ENCODE measurements around the gene RAPGEF1. TPM values are rescaled to one million over a fixed set of nuclear protein-coding genes. Genes with fewer than 3 reads are reported as not detected.

Gene RAPGEF1
- polyA plus RNA-seq, 2 donors: 9.0 to 11.0 TPM

- peak overlapping the region in 1 of 2 donors; percentile 24 for H3K4me3 ChIP-seq (ENCODE audit: low read depth in 1 of 2, low read length in 2 of 2)
- H3K27ac ChIP-seq (ENCODE audit: low read depth in 2 of 2, low read length in 1 of 2): peak overlapping the region; percentile 70 to 78
- no peaks in the 10 kb centered on the region for H3K27me3 ChIP-seq (ENCODE audit: control insufficient read depth in 1 of 2, insufficient read depth in 2 of 2, low read length in 2 of 2)
- no peaks in the 10 kb centered on the region for H3K9me3 ChIP-seq (ENCODE audit: control insufficient read depth in 2 of 2, insufficient read depth in 1 of 2, low read depth in 1 of 2, low read length in 1 of 2)
- 89 to 91% methylated on average over 8 of the region's 8 CpGs for WGBS, 2 donors
- peaks cover 0 to 6% of the 10 kb centered on the region in 2 donors for H3K4me1 ChIP-seq (ENCODE audit: control insufficient read depth in 2 of 2, insufficient read depth in 2 of 2, low read length in 1 of 2)
- peaks cover 6 to 22% of the 10 kb centered on the region in 2 donors for H3K36me3 ChIP-seq (ENCODE audit: control insufficient read depth in 2 of 2, insufficient read depth in 2 of 2, low read length in 1 of 2)
Measured at GRCh38 chr9:131627326-131627647, 112.6 kb downstream of the RAPGEF1 start.

GRCh38 chr9:131625790-131626670, 113.8 kb downstream of the RAPGEF1 start:
- peaks cover 6 to 28% of the 10 kb centered on the region in 2 donors for H3K36me3 ChIP-seq (ENCODE audit: control insufficient read depth in 2 of 2, insufficient read depth in 2 of 2, low read length in 1 of 2)

DNA sequence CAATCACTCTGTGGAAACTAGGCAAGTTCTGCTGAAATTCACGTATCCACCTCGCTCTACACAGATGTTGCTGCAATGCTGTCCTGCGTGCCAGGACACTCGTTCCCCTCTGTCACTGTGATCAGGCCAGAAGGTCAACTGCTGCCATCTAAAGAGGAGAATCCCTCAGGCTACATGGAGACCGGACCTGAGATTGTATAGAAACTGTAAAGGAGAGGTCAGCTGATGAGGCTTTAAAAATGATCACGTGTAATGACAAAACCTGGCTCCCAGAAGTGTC, 114.4 kb downstream of the RAPGEF1 start:
- Histone ChIP-seq H3K27ac (ENCODE audit: low read depth in 2 of 2, low read length in 1 of 2) (peak overlapping the region; percentile 12 to 59), H3K4me3 (ENCODE audit: low read depth in 1 of 2, low read length in 2 of 2) (no peak overlapping the region), H3K36me3 (ENCODE audit: control insufficient read depth in 2 of 2, insufficient read depth in 2 of 2, low read length in 1 of 2) (peaks cover 11 to 33% of the 10 kb centered on the region in 2 donors), H3K9me3 (ENCODE audit: control insufficient read depth in 2 of 2, insufficient read depth in 1 of 2, low read depth in 1 of 2, low read length in 1 of 2) (no peaks in the 10 kb centered on the region), H3K27me3 (ENCODE audit: control insufficient read depth in 1 of 2, insufficient read depth in 2 of 2, low read length in 2 of 2) (no peaks in the 10 kb centered on the region), H3K4me1 (ENCODE audit: control insufficient read depth in 2 of 2, insufficient read depth in 2 of 2, low read length in 1 of 2) (peaks cover 0 to 4% of the 10 kb centered on the region in 2 donors)
- 72 to 87% methylated on average over 6 of the region's 6 CpGs for WGBS, 2 donors

More at GRCh38 chr9:131625790-131626670, 113.8 kb downstream of the RAPGEF1 start:
- peak overlapping the region; percentile 6 to 12 for H3K27ac ChIP-seq (ENCODE audit: low read depth in 2 of 2, low read length in 1 of 2)
- no peaks in the 10 kb centered on the region for H3K27me3 ChIP-seq (ENCODE audit: control insufficient read depth in 1 of 2, insufficient read depth in 2 of 2, low read length in 2 of 2)
- WGBS, 2 donors: 89 to 91% methylated on average over 28 of the region's 28 CpGs
- peaks cover 0 to 4% of the 10 kb centered on the region in 2 donors for H3K4me1 ChIP-seq (ENCODE audit: control insufficient read depth in 2 of 2, insufficient read depth in 2 of 2, low read length in 1 of 2)
- no peaks in the 10 kb centered on the region for H3K9me3 ChIP-seq (ENCODE audit: control insufficient read depth in 2 of 2, insufficient read depth in 1 of 2, low read depth in 1 of 2, low read length in 1 of 2)
- H3K4me3 ChIP-seq (ENCODE audit: low read depth in 1 of 2, low read length in 2 of 2): no peak overlapping the region

GRCh38 chr9:131624636-131625507, 115.0 kb downstream of the RAPGEF1 start:
- Histone ChIP-seq H3K4me1 (ENCODE audit: control insufficient read depth in 2 of 2, insufficient read depth in 2 of 2, low read length in 1 of 2) (peaks cover 0 to 4% of the 10 kb centered on the region in 2 donors), H3K9me3 (ENCODE audit: control insufficient read depth in 2 of 2, insufficient read depth in 1 of 2, low read depth in 1 of 2, low read length in 1 of 2) (no peaks in the 10 kb centered on the region), H3K36me3 (ENCODE audit: control insufficient read depth in 2 of 2, insufficient read depth in 2 of 2, low read length in 1 of 2) (peaks cover 13 to 32% of the 10 kb centered on the region in 2 donors), H3K4me3 (ENCODE audit: low read depth in 1 of 2, low read length in 2 of 2) (no peak overlapping the region), H3K27me3 (ENCODE audit: control insufficient read depth in 1 of 2, insufficient read depth in 2 of 2, low read length in 2 of 2) (no peaks in the 10 kb centered on the region), H3K27ac (ENCODE audit: low read depth in 2 of 2, low read length in 1 of 2) (peak overlapping the region; percentile 12 to 59)
- 69 to 71% methylated on average over 13 of the region's 13 CpGs for WGBS, 2 donors

DNA sequence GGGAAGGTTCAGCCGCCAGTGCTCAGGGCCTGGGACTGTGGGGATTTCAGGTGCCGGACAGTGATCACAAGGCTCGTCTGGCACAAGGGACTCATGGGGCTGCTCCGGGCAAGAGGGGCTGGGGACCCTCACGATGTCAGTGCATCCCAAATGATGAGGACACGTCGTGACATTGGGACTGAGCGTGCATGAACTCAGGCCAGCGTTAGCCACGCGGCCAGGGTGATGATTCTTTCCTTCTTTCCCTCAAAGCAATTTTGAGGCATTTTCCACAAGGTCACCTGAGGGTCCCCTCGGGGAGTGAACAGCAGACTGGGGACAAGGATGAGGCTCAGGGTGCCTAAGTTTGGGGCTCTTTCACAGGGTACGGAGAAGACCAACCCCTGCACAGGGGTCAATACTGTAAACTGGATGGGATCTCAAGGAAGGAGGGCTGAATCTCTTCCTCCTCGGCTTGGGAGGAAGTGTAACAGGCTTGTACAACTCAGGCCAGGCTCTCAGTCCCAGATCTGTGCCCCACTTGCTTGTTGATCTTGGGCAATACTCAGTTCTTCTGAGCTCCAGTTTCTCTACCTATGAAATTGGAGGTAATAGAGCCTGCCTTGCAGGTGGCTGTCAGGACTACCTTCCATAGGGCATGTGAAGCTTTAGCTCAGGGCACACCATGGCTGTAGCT, 116.1 kb downstream of the RAPGEF1 start:
- Histone ChIP-seq H3K36me3 (ENCODE audit: control insufficient read depth in 2 of 2, insufficient read depth in 2 of 2, low read length in 1 of 2) (peaks cover 18 to 37% of the 10 kb centered on the region in 2 donors), H3K4me1 (ENCODE audit: control insufficient read depth in 2 of 2, insufficient read depth in 2 of 2, low read length in 1 of 2) (peaks cover 0 to 10% of the 10 kb centered on the region in 2 donors), H3K27ac (ENCODE audit: low read depth in 2 of 2, low read length in 1 of 2) (peak overlapping the region in 1 of 2 donors; percentile 22), H3K27me3 (ENCODE audit: control insufficient read depth in 1 of 2, insufficient read depth in 2 of 2, low read length in 2 of 2) (no peaks in the 10 kb centered on the region), H3K9me3 (ENCODE audit: control insufficient read depth in 2 of 2, insufficient read depth in 1 of 2, low read depth in 1 of 2, low read length in 1 of 2) (no peaks in the 10 kb centered on the region), H3K4me3 (ENCODE audit: low read depth in 1 of 2, low read length in 2 of 2) (no peak overlapping the region)
- whole genome bisulfite sequencing, 2 donors: 93 to 94% methylated on average over 14 of the region's 14 CpGs

GRCh38 chr9:131622523-131622922, 117.4 kb downstream of the RAPGEF1 start:
- peaks cover 18 to 37% of the 10 kb centered on the region in 2 donors for H3K36me3 ChIP-seq (ENCODE audit: control insufficient read depth in 2 of 2, insufficient read depth in 2 of 2, low read length in 1 of 2)
- H3K4me1 ChIP-seq (ENCODE audit: control insufficient read depth in 2 of 2, insufficient read depth in 2 of 2, low read length in 1 of 2): peaks cover 0 to 12% of the 10 kb centered on the region in 2 donors
- H3K9me3 ChIP-seq (ENCODE audit: control insufficient read depth in 2 of 2, insufficient read depth in 1 of 2, low read depth in 1 of 2, low read length in 1 of 2): no peaks in the 10 kb centered on the region
- no peak overlapping the region for H3K4me3 ChIP-seq (ENCODE audit: low read depth in 1 of 2, low read length in 2 of 2)
- no peaks in the 10 kb centered on the region for H3K27me3 ChIP-seq (ENCODE audit: control insufficient read depth in 1 of 2, insufficient read depth in 2 of 2, low read length in 2 of 2)
- WGBS, 2 donors: 86 to 89% methylated on average over 4 of the region's 4 CpGs
- no peak overlapping the region for H3K27ac ChIP-seq (ENCODE audit: low read depth in 2 of 2, low read length in 1 of 2)

- no peak overlapping the region for H3K27ac ChIP-seq (ENCODE audit: low read depth in 2 of 2, low read length in 1 of 2)
- peaks cover 18 to 39% of the 10 kb centered on the region in 2 donors for H3K36me3 ChIP-seq (ENCODE audit: control insufficient read depth in 2 of 2, insufficient read depth in 2 of 2, low read length in 1 of 2)
- no peak overlapping the region for H3K4me3 ChIP-seq (ENCODE audit: low read depth in 1 of 2, low read length in 2 of 2)
- H3K27me3 ChIP-seq (ENCODE audit: control insufficient read depth in 1 of 2, insufficient read depth in 2 of 2, low read length in 2 of 2): no peaks in the 10 kb centered on the region
- WGBS, 2 donors: 80 to 88% methylated on average over 31 of the region's 31 CpGs
- H3K9me3 ChIP-seq (ENCODE audit: control insufficient read depth in 2 of 2, insufficient read depth in 1 of 2, low read depth in 1 of 2, low read length in 1 of 2): no peaks in the 10 kb centered on the region
- H3K4me1 ChIP-seq (ENCODE audit: control insufficient read depth in 2 of 2, insufficient read depth in 2 of 2, low read length in 1 of 2): peaks cover 0 to 12% of the 10 kb centered on the region in 2 donors
Measured at GRCh38 chr9:131621551-131622358, 118.1 kb downstream of the RAPGEF1 start.

DNA sequence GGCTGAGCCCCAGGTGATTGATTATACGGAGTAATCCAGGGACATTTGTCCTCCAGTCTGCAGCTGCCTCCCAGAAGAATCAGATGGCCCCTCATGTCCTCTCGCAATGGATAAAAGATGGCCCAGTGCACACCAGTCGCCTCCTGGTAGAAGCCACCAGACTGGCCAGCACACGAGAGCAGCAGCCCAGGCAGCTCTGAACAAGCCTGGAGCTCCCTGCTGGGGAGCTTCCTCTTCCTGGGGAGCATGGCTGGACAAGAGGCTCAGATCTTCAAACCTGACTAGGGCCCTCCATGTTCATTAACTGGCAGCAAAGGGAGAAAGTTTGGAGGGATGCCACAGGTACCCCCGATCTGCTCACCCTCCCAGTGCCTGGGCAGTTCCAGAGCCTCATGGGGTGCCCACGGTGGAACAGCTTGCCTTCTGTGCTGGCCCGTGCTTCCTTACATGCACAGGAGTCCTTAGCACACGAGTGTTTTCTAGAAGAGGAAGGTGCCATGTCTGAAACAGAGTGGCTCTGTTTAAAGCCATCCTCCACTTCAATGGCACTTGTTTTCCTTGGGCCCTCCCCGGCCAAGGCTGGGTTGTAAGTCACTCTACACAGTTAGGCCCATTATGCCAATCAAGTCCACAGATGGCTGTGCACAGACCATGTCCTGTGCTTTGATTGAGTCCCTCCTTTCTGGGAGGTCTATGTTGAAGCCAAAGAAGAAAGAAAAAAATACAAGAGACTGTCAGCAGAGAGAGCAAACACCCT, 118.9 kb downstream of the RAPGEF1 start:
- 88 to 91% methylated on average over 9 of the region's 9 CpGs for WGBS, 2 donors
- no peak overlapping the region for H3K27ac ChIP-seq (ENCODE audit: low read depth in 2 of 2, low read length in 1 of 2)

More for the DNA sequence above, 118.9 kb downstream of the RAPGEF1 start:
- Histone ChIP-seq H3K9me3 (ENCODE audit: control insufficient read depth in 2 of 2, insufficient read depth in 1 of 2, low read depth in 1 of 2, low read length in 1 of 2) (no peaks in the 10 kb centered on the region), H3K36me3 (ENCODE audit: control insufficient read depth in 2 of 2, insufficient read depth in 2 of 2, low read length in 1 of 2) (peaks cover 18 to 37% of the 10 kb centered on the region in 2 donors), H3K4me1 (ENCODE audit: control insufficient read depth in 2 of 2, insufficient read depth in 2 of 2, low read length in 1 of 2) (peaks cover 0 to 10% of the 10 kb centered on the region in 2 donors), H3K27me3 (ENCODE audit: control insufficient read depth in 1 of 2, insufficient read depth in 2 of 2, low read length in 2 of 2) (no peaks in the 10 kb centered on the region), H3K4me3 (ENCODE audit: low read depth in 1 of 2, low read length in 2 of 2) (no peak overlapping the region)
